GM12891 (cell line): Measurements from ENCODE around the gene AGPAT4.

ENCODE experiments used
- DNase-seq: peaks from one replicate; pipeline ENCODE4 v3.0.0; 2011; ENCODE audit warnings: low spot score; ENCODE audit not compliant: insufficient read length
- FAIRE-seq: peaks from 2 replicates; lab custom pipeline; 2011; peaks lifted over from hg19 to GRCh38; lab: Jason Lieb, UNC
- PAX5 ChIP-seq: IDR thresholded peaks from 2 replicates; pipeline ENCODE4 v1.6.1; 2011; ENCODE audit warnings: low read length, moderate library complexity, mild to moderate bottlenecking; ENCODE audit not compliant: insufficient read depth, severe bottlenecking
- POLR2A ChIP-seq: IDR thresholded peaks from 2 replicates; pipeline ENCODE4 v1.6.1; 2011; ENCODE audit warnings: low read depth, low read length, control low read depth
- POLR2AphosphoS5 ChIP-seq: IDR thresholded peaks from 2 replicates; pipeline ENCODE4 v1.6.1; 2011; ENCODE audit warnings: low read depth, low read length, control low read depth
- POU2F2 ChIP-seq: IDR thresholded peaks from 2 replicates; pipeline ENCODE4 v1.6.1; 2011; ENCODE audit warnings: low read depth, mild to moderate bottlenecking, control low read depth, low read length, moderate library complexity
- SPI1 ChIP-seq: IDR thresholded peaks from 2 replicates; pipeline ENCODE4 v1.6.1; 2011; ENCODE audit warnings: low read depth, low read length, control low read depth
- TAF1 ChIP-seq: IDR thresholded peaks from 2 replicates; pipeline ENCODE4 v1.6.1; 2011; ENCODE audit warnings: low read depth, low read length, control low read depth

AGPAT4 gene

DNA sequence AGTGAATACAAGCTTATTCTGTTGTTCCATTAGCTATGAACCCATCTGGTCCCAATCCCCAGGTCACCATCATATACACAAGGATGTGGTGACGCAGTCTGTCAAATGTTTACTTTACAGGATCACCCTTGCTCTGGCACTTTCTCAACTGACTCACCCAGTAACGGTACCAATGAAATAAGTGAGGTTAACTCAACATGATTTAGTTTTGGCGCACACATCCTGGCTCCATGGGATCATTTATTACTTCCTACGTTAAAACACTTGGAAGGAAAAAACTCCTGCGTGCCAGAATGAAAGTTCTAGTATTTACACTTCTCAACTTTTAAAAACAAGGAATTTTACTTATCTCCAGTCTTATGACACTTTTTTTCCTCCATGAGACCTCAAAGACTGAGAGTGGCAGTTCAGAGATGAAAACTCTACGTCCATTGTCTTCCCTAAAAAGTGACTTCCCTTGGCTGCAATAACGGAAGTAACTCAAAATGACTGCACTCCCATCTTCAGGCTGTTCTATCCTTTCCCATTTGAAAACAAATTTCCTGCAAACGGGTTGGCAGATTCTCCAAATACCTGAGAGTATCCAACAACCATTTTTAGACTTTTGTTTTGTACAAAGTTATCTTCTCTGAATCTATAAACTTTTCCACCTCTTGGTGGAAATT is 15.9 kb downstream of the AGPAT4 start:
- DNase-seq (no peak), FAIRE-seq (no peak)
- TF ChIP-seq SPI1, result no peak

- no peak for FAIRE-seq
- DNase-seq, result no peak
- no peak for TF ChIP-seq SPI1
- no peak for TF ChIP-seq POU2F2
Observed at GRCh38 chr6:161256407-161256806, 17.5 kb downstream of the AGPAT4 start.

DNA sequence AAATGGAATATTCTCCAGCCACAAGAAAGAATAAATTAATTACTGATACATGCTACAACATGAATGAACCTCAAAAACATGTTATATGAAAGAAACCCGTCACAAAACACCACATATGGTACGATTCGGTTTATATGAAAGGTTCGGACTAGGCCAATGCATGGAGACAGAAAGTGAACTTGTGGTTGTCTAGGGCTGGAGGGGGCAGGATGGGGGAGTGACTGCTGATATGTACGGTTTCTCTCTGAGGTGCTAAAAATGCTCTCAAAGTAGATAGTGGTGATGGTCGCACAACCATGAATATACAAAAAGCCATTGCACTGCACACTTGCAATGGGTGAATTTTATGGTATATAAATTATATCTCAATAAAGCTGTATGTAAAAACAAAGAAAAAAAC is 18.3 kb downstream of the AGPAT4 start:
- no peak for DNase-seq
- no peak for FAIRE-seq
- TF ChIP-seq PAX5, result no peak
- no peak for TF ChIP-seq POU2F2
- TF ChIP-seq SPI1, result no peak
- TF ChIP-seq POLR2AphosphoS5, result no peak
- no peak for TF ChIP-seq TAF1

GRCh38 chr6:161254464-161255253 is 19.2 kb downstream of the AGPAT4 start:
- DNase-seq (no peak), FAIRE-seq (no peak)
- TF ChIP-seq TAF1, result no peak
- TF ChIP-seq POLR2AphosphoS5, result no peak
- no peak for TF ChIP-seq SPI1
- no peak for TF ChIP-seq PAX5
- no peak for TF ChIP-seq POU2F2
- TF ChIP-seq POLR2A, result no peak

- TF ChIP-seq POLR2AphosphoS5, result no peak
- no peak for TF ChIP-seq POU2F2
- TF ChIP-seq POLR2A, result no peak
- TF ChIP-seq TAF1, result no peak
- no peak for TF ChIP-seq PAX5
- TF ChIP-seq SPI1, result no peak
- no peak for DNase-seq
- FAIRE-seq, result no peak
Observed at GRCh38 chr6:161254126-161254463, 19.8 kb downstream of the AGPAT4 start.

DNA sequence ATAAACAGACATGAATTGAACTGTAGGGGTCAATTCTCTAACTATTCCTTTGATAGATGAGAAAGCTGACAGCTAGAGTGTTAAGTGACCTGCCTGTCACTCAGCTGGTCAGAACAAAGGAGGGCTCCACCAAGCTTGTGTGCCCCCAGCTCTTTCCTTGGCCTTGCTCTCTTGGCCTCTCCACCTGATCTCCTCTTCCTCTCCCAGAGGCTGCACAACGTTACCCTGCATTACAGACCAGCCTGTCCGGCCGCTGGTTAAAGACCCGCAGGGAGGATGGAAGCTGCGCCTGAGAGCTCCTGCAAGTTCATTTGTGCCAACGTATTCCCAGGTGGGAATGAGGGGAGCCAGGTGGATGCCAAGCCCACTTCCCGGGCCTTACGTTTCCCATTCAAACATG is 22.5 kb downstream of the AGPAT4 start:
- no peak for FAIRE-seq
- no peak for DNase-seq
- TF ChIP-seq POLR2AphosphoS5 (no peak), PAX5 (no peak), SPI1 (no peak), POU2F2 (no peak), POLR2A (no peak), TAF1 (no peak)

DNA sequence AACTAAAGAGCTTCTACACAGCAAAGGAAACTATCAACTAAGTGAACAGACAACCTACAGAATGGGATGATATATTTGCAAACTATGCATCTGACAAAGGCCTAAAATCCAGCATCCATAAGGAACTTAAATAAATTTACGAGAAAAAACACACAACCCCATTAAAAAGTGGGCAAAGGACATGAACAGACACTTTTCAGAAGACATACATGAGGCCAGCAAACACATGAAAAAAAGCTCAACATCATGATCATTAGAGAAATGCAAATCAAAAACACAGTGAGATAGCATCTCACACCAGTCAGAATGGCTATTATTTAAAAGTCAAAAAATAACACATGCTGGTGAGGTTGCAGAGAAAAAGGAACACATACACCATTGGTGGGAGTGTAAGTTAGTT is 24.5 kb downstream of the AGPAT4 start:
- FAIRE-seq, result peak; percentile 63
- TF ChIP-seq TAF1, result no peak
- no peak for TF ChIP-seq PAX5
- no peak for TF ChIP-seq SPI1
- no peak for TF ChIP-seq POLR2A
- TF ChIP-seq POU2F2, result no peak
- TF ChIP-seq POLR2AphosphoS5, result no peak
- no peak for DNase-seq

DNA sequence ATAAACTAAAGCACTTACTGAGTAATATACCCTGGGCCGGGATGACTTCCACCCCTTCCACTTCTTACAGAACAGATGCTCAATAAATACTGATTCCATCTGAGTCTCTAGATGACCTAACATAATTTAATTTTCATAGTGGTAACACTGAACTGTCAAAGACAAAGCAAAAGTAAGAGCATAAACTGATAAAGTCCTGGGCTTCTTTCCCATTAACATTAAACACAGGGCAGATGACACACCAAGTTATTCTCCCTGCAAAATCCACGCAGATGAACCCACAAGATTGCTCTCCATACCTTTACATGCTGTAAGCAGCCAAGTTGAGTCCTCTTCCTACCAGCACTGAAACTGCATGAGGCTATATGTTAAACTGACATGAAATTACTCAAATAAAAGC is 27.1 kb downstream of the AGPAT4 start:
- no peak for TF ChIP-seq POLR2A
- no peak for TF ChIP-seq PAX5
- no peak for TF ChIP-seq POLR2AphosphoS5
- no peak for TF ChIP-seq SPI1
- TF ChIP-seq POU2F2, result no peak
- no peak for TF ChIP-seq TAF1
- no peak for DNase-seq
- FAIRE-seq, result no peak

GRCh38 chr6:161245363-161245762 is 28.5 kb downstream of the AGPAT4 start:
- DNase-seq (no peak), FAIRE-seq (no peak)
- TF ChIP-seq POU2F2 (no peak), PAX5 (no peak), TAF1 (no peak), SPI1 (no peak), POLR2A (no peak), POLR2AphosphoS5 (no peak)

GRCh38 chr6:161244725-161245124 is 29.1 kb downstream of the AGPAT4 start:
- TF ChIP-seq PAX5 (no peak), SPI1 (no peak), POLR2AphosphoS5 (no peak), POLR2A (no peak), TAF1 (no peak), POU2F2 (no peak)
- FAIRE-seq (no peak), DNase-seq (no peak)
